Measurements from ENCODE around the gene IPO4.
"Not testable (repeated sequence)": the region's sequence is repeated elsewhere in the genome, so short reads cannot be mapped to it uniquely, and the experiment has no call there.

Gene IPO4

DNA sequence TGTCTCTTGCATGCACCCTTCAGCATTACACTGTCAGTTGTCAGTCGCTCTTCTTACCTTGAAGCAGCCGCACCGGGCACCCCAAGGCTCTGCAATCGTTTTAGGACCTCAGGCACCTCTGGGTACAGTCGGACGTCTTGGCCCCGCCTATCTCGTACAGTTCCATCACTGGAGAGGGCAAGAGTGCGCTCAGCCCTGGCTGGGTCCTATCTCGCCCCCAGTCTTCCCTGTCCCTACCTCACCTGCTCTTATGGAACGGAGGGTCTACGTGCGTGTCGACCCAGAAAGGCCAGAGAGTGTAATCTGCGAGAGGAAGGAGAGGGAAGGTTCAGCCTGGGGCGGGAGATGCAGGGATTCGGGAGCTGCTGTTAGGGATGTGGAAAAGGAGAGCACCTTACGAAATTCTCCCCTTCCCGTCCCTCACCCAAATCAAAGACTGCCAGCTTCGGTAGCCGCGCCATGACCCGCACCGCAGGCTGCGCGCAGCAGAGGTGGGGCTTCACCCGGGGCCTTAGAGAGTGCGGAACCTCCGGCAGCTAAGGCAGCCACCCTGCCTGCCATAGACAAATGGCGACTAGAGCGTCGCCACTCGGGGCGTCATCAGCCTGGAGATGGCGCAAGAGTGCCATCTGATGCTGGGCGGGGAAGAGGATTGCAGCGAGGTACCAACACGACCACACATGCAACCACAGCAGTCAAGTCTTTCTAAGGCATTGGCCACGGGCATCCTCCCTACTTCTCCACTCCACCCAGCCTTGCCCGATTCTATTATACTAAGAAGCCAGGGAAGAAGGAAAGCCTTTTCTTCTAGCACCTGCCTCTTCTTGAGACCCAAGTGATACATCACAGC is 27.1 kb upstream of the IPO4 start, which contains the start of gene MDP1:
MDP1 (minus strand) TSS at position 572 of the 850 bp plus-strand sequence; CDS start at position 461, 111 bp downstream.
- DNase-seq: peak; percentile 87

DNA sequence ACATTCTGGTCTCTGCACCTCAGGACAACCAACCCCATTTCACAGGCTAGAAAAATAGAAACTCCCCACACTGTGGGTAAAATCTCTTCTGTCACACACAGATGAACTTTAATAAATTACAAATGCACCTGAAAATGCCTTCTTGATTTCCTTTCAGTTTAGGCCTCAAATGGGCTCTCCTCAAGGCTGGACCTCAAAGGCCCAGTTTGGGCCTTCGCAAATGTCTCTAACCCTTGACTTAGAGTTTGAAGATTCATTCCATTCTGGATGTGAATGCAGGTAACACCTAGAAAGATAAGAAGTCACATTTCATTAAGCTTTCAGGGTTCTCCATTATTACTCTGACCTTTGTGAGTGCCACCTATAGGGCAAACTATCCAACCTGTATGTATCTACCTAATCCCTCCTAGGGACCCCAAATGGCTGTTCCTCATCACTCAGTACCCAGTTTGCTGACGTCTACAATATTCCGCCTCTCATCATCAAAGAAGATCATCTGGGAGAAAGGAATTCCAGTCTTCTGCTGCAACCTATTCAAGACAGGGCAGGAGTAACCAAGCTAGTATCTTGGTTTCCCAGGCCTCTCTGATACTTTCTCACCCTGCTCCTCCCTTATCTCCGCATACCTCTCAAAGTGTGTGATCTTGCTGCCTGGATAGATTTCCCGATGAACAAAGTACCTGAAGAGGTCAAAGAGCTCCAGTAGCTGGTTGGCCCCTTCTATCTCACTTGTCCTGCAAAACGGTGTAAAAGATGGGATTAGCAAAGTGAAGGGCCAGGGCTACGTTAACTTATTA is 25.4 kb upstream of the IPO4 start:
- DNase-seq: no peak

DNA sequence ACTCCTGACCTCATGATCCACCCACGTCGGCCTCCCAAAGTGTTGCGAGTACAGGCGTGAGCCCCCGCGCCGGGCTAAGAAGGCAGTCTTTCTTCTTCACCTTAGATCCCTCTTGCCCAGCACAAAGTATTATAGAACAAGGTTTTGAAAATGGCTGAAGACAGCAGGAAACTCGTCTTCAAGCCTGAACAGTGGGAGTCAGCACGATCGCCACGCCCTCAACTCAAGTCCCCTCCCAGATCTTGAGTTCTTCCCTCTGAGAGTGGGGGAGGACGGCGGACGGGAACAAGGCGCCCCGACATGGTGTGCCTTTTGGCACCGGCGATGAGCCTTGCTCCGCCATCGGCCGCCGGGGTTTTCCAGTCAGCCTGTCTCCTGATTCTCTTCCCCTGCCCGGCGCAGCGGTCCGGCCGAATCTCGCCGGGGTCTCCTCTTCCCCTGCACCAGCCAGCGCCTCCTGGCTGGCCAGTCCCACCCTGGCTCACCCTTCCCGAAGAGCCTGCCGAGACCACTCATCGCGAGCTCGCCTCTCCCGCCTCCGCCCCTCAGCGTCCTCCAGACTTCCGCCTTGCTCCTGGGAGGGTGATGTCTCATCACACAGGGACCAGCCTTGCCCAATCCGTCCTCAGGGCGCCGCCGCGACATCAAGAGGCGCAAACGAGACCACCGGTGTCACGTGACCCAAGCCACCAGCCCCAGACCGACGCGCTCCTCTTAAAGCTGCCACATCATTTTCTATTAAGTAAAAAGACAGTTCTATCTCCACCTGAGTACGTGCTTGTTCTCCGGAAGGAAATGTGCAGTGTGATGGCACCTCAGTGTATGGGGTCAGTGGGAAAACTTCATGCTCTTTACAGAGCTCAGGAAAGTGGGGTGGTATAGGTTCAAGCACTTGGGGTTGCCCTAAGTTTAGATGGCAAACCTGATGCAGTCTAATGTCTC is 24.6 kb upstream of the IPO4 start, which contains the start of gene CHMP4A:
CHMP4A (minus strand) TSS at position 565 of the 942 bp plus-strand sequence; CDS start at position 516, 49 bp downstream.
- peak; percentile 96 for DNase-seq

- no peak for DNase-seq
These were observed 22.7 kb upstream of the IPO4 start for GRCh38 chr14:24211311-24211710.

GRCh38 chr14:24207625-24208024 is 19.0 kb upstream of the IPO4 start:
- DNase-seq: no peak

DNA sequence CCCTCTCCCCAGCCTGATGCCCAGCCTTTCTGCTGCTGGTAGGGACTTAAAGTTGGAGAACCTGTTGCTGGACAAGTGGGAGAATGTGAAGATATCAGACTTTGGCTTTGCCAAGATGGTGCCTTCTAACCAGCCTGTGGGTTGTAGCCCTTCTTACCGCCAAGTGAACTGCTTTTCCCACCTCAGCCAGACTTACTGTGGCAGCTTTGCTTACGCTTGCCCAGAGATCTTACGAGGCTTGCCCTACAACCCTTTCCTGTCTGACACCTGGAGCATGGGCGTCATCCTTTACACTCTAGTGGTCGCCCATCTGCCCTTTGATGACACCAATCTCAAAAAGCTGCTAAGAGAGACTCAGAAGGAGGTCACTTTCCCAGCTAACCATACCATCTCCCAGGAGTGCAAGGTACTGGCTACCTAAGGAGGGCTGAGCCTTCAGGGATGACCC is 18.5 kb upstream of the IPO4 start:
- DNase-seq: no peak

GRCh38 chr14:24206260-24207103 is 17.9 kb upstream of the IPO4 start:
- no peak for DNase-seq

DNA sequence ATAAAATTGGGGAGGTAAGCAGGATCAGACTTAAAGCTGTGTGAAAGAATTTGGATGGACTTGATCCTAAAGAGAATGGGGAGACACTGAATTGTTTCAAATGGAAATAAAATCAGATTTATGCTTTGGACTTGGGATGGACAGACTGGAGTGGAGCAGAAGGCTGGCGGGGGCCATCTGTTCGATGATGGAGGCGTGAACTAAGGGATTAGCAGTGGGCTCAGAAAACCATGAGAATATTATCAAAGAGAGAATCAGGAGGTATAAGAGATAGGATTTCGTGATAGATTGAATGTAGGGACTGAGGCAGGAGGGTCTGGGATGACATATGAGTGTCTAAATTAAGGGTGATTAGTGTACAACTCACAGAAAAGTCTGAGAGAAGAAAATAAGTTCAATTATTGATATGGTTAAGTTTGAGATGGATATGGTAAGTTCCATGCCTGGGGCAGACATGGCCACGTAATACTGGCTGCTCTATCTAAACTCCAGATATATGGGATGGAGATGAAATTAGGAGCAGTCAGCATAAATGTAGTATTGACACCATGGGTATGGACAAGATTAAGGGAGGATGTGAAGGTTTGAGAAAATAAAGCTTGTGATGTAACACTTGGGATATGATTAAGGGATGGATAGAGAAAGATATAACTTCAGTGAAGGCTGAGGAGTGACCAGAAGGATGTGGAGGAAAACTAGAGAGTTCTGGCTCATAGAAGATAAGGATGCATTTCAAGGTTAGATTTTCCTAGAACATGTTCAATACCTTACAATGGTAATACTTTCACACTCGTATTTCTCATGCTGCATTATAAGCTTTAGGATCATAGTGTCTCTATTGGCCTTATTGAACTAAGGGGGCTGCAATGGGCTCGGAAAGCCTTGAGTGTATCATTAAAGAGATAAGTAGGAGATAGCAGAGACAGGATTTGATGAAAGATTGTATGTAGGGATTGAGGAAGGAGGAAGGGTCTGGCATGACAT is 15.8 kb upstream of the IPO4 start:
- DNase-seq: no peak

GRCh38 chr14:24203249-24203886 is 14.8 kb upstream of the IPO4 start:
- not testable (repeated sequence) for DNase-seq

DNA sequence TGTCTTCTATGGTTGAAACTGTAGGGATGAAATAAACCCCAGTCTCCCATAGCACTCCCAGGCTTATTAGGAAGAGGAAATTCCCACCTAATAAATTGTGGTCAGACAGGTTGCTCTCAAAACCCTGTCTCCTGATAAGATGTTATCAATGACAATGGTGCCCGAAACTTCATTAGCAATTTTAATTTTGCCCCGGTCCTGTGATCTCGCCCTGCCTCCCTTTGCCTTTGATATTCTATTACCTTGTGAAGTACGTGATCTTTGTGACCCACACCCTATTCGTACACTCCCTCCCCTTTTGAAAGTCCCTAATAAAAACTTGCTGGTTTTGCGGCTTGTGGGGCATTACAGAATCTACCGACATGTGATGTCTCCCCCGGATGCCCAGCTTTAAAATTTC is 13.9 kb upstream of the IPO4 start:
- not testable (repeated sequence) for DNase-seq

- DNase-seq: no peak
These were observed 10.4 kb upstream of the IPO4 start for GRCh38 chr14:24198814-24199524.

GRCh38 chr14:24197056-24197450 is 8.4 kb upstream of the IPO4 start:
- no peak for DNase-seq

- no peak for DNase-seq
These were observed 7.7 kb upstream of the IPO4 start for GRCh38 chr14:24196071-24197055.

- peak; percentile 89 for DNase-seq
These were observed 6.8 kb upstream of the IPO4 start, which contains the start of gene TM9SF1 for GRCh38 chr14:24195186-24196070. TSS of gene TM9SF1 (minus strand) at chr14:24195441. CDS start at chr14:24195019, 422 bp downstream.

GRCh38 chr14:24194873-24195185 is 6.2 kb upstream of the IPO4 start:
- DNase-seq: no peak

DNA sequence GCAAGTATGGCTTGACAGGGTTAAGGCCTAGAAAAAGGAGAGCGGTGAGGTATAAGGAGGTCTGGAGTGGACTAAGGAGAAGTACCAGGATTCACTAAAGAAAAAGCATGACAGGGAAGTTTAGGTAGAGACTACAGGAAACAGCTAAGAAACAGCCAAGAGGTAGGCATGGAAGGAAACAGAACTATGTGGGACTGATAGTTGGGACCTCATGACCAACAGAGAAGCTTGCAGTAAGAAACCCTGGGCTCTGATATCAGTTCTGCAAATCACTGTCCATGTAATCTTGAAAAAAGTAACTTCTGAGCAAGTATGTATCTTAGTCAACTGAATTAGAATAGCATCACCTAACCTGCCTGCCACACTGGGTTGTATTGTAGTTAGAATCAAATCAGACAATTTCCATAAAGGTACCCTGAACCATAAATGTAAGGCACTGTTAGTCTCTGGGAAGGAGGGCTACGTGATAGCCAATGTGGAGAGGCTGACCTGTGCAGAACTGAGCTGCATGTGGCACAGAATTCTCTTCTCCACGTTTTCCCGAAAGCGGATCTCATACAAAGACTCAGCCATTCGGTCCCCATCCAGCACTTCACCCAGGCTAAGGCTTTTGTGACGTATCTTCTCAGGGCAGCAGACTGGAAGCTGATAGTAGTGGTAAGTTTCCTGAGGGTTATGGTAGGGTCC is 5.7 kb upstream of the IPO4 start:
- DNase-seq: no peak

Data from central memory CD4-positive, alpha-beta T cell (primary cell).